HepG2 (cell line): ENCODE results near the gene LIME1. TPM values are rescaled to one million over a fixed set of nuclear protein-coding genes. Genes with fewer than 3 reads are reported as not detected.

Experiments used
- ATAC-seq: fragments of 200-7000 bp; cut with Tn5 transposase; 3 replicates; pipeline ENCODE4 v1.9.1; 2020; ENCODE audit warnings: mild to moderate bottlenecking, moderate library complexity
- BruUV-seq: library from RNA; stranded (reverse); fragments of 400-500 nt; replicated peaks from 2 replicates; lab custom pipeline; 2021; lab: Mats Ljungman, UMichigan
- CTCF ChIA-PET: fragments of 300-600 bp; formaldehyde crosslinking; extraction: SDS; loops from one replicate; lab custom pipeline; 2021; ENCODE audit warnings: low total read pairs, inconsistent platforms, low intra/inter-chr PET ratio; lab: Yijun Ruan, JAX
- POLR2A ChIA-PET: fragments of 350-600 bp; sonication (Branson Sonifier 250); formaldehyde crosslinking; loops from one replicate; lab custom pipeline; 2020; ENCODE audit warnings: antibody characterized with exemption, inconsistent platforms; lab: Yijun Ruan, JAX
- DNase-seq: peaks from one replicate; pipeline ENCODE4 v3.0.0-alpha.2; 2015; ENCODE audit warnings: low spot score
- FAIRE-seq: peaks from 3 replicates; lab custom pipeline; 2011; peaks lifted over from hg19 to GRCh38; lab: Jason Lieb, UNC
- H2AFZ ChIP-seq: one replicate; pipeline ENCODE4 v1.6.1; 2011; ENCODE audit warnings: low read length, inconsistent platforms
- H3K27ac ChIP-seq: fragments of 300-600 bp; 3 replicates; pipeline ENCODE4 v1.8.0; 2011; ENCODE audit warnings: mixed run types, mild to moderate bottlenecking, mixed read lengths, low read length, inconsistent platforms; ENCODE audit not compliant: insufficient read depth; ENCODE audit errors: extremely low read length
- H3K27me3 ChIP-seq, 2 experiments: fragments of 200-600 bp in 1 of 2; 2 replicates in 1 of 2; 3 replicates in 1 of 2; pipeline versions ENCODE4 v1.6.0 to v1.8.0; 2011; ENCODE audit warnings: low read length in 2 of 2, mild to moderate bottlenecking in 2 of 2, moderate library complexity in 2 of 2, inconsistent platforms in 1 of 2; ENCODE audit not compliant: insufficient read depth in 2 of 2, control insufficient read depth in 1 of 2
- H3K36me3 ChIP-seq, 2 experiments: fragments of 200-600 bp in 1 of 2; replicated peaks in 1 of 2; 2 replicates in 1 of 2; 3 replicates in 1 of 2; pipeline versions ENCODE4 v1.5.1 to v1.8.0; 2011; ENCODE audit warnings: low read length in 2 of 2, inconsistent platforms in 1 of 2; ENCODE audit not compliant: insufficient read depth in 2 of 2, control insufficient read depth in 1 of 2
- H3K4me1 ChIP-seq: 2 replicates; pipeline ENCODE4 v1.5.1; 2012; ENCODE audit warnings: low read length, inconsistent platforms; ENCODE audit not compliant: insufficient read depth
- H3K4me2 ChIP-seq: 2 replicates; pipeline ENCODE4 v1.6.0; 2011; ENCODE audit warnings: low read depth, low read length, inconsistent platforms
- H3K4me3 ChIP-seq, 3 experiments: fragments of 200-600 bp in 1 of 3; sonication (generic), shearing (Covaris generic) in 1 of 3; replicated peaks in 1 of 3; 2 replicates each; pipeline ENCODE4 v1.5.1; 2011 to 2016; ENCODE audit warnings: low read length in 3 of 3, inconsistent platforms in 2 of 3, low read depth in 2 of 3, mild to moderate bottlenecking in 2 of 3, control low read depth in 1 of 3, mixed read lengths in 1 of 3; ENCODE audit not compliant: insufficient read depth in 1 of 3
- H3K79me2 ChIP-seq: one replicate; pipeline ENCODE4 v1.6.1; 2011; ENCODE audit warnings: low read length, inconsistent platforms; ENCODE audit not compliant: insufficient read depth
- H3K9ac ChIP-seq: 2 replicates; pipeline ENCODE4 v1.6.0; 2011; ENCODE audit warnings: mild to moderate bottlenecking, low read depth, low read length, inconsistent platforms; ENCODE audit not compliant: insufficient read depth
- H3K9me3 ChIP-seq: 2 replicates; pipeline ENCODE4 v1.5.1; 2012; ENCODE audit warnings: mild to moderate bottlenecking, low read length
- H4K20me1 ChIP-seq: 2 replicates; pipeline ENCODE4 v1.6.0; 2011; ENCODE audit warnings: inconsistent platforms, mild to moderate bottlenecking, low read length, moderate library complexity; ENCODE audit not compliant: insufficient read depth
- EZH2 ChIP-seq: conservative IDR thresholded peaks from 2 replicates; pipeline ENCODE4 v1.6.1; 2012; ENCODE audit warnings: mild to moderate bottlenecking, low read depth, low read length, moderate library complexity
- MTF2 ChIP-seq: sonication (generic); formaldehyde crosslinking; IDR thresholded peaks from 2 replicates; pipeline ENCODE4 v1.5.0; 2020; ENCODE audit warnings: missing genetic modification reagents, borderline replicate concordance
- NFRKB ChIP-seq: fragments of 450-650 bp; IDR thresholded peaks from 2 replicates; pipeline ENCODE4 v1.6.1; 2017
- POLR2AphosphoS2 ChIP-seq: IDR thresholded peaks from 2 replicates; pipeline ENCODE4 v1.6.1; 2011; ENCODE audit warnings: low read depth, low read length, improper control_type of control experiment
- SALL1 ChIP-seq: sonication (generic); formaldehyde crosslinking; IDR thresholded peaks from 2 replicates; pipeline ENCODE4 v1.8.0; 2022; ENCODE audit warnings: mild to moderate bottlenecking, missing genetic modification reagents
- SOX13 ChIP-seq, 3 experiments: fragments of 450-650 bp in 1 of 3; sonication (generic) in 1 of 3; formaldehyde crosslinking in 1 of 3; IDR thresholded peaks in 2 of 3; conservative IDR thresholded peaks in 1 of 3; 2 replicates each; pipeline versions ENCODE4 v1.5.0 to v1.6.1; 2016 to 2020; ENCODE audit warnings: antibody characterized with exemption in 1 of 3, mild to moderate bottlenecking in 1 of 3, missing compliant biosample characterization in 1 of 3, missing genetic modification reagents in 1 of 3, moderate library complexity in 1 of 3
- ZNF616 ChIP-seq: sonication (generic); formaldehyde crosslinking; IDR thresholded peaks from 2 replicates; pipeline ENCODE4 v1.5.0; 2020; ENCODE audit warnings: low read depth, mild to moderate bottlenecking, missing genetic modification reagents
- ZNF788 ChIP-seq: sonication (generic); formaldehyde crosslinking; IDR thresholded peaks from 2 replicates; pipeline ENCODE4 v1.5.0; 2020; ENCODE audit warnings: mild to moderate bottlenecking, missing genetic modification reagents, borderline replicate concordance
- WGBS: methylation state at CpG from one replicate; pipeline ENCODE4 v1.1.6; 2017; ENCODE audit warnings: low lambda C conversion rate; 5-methylcytosine and 5-hydroxymethylcytosine counted together
- in situ Hi-C: cut with HindIII; loops from 2 replicates; pipeline ENCODE4 v1.10.0; 2017; ENCODE audit warnings: low pct_unique_long_range_greater_than_20kb; ENCODE audit not compliant: extremely low pct_ligation_motif_present
- intact Hi-C: fragments of 100-400 bp; cut with micrococcal nuclease; formaldehyde crosslinking; loops from one replicate; pipeline ENCODE4 v1.10.0; 2022; ENCODE audit not compliant: unreplicated experiment
- polyA plus RNA-seq, 8 experiments: library from polyadenylated mRNA; depleted of rRNA in 3 of 8; stranded (reverse) in 7 of 8; unstranded in 1 of 8; fragments of >200 nt; fragmentation: Illumina TruSeq in 4 of 8; extraction: Trizol in 4 of 8; gene quantifications; 2 replicates each; pipeline versions ENCODE4 v1.2.1 to v1.2.3, GENCODE V29; 2011 to 2016; ENCODE audit warnings: low read depth in 4 of 8, missing spikeins in 1 of 8, mixed read lengths in 1 of 8; ENCODE audit not compliant: insufficient read depth in 1 of 8
- total RNA-seq, 5 experiments: library from RNA; depleted of rRNA; stranded (reverse); fragments of >200 nt; fragmentation: Illumina TruSeq; extraction: Trizol; gene quantifications; 2 replicates each; pipeline ENCODE4 v1.2.3, GENCODE V29; 2016; ENCODE audit warnings: low read depth in 1 of 5
- TF ChIP-seq, protein P1 (sequence below): sonication (generic); formaldehyde crosslinking; conservative IDR thresholded peaks from 2 replicates; pipeline ENCODE4 v1.5.0; 2020; ENCODE audit warnings: missing genetic modification reagents
- TF ChIP-seq, protein P2 (sequence below): sonication (generic); formaldehyde crosslinking; IDR thresholded peaks from 2 replicates; pipeline ENCODE4 v1.8.0; 2022; ENCODE audit warnings: mild to moderate bottlenecking, missing genetic modification reagents, borderline replicate concordance
- TF ChIP-seq, protein P3 (sequence below): sonication (generic); formaldehyde crosslinking; IDR thresholded peaks from 2 replicates; pipeline ENCODE4 v1.8.1; 2023; ENCODE audit warnings: mild to moderate bottlenecking, inconsistent platforms, moderate library complexity, missing genetic modification reagents, borderline replicate concordance
- TF ChIP-seq, protein P4 (sequence below): sonication (generic); formaldehyde crosslinking; IDR thresholded peaks from 2 replicates; pipeline ENCODE4 v1.5.0; 2020; ENCODE audit warnings: mild to moderate bottlenecking, missing genetic modification reagents, moderate library complexity

Gene LIME1
- total and polyA plus RNA-seq, 2 of the 13 experiments (the other 11 are each of a cell fraction or from before 2014, with no cell fraction given) = 13.0 to 61.5 TPM

DNA sequence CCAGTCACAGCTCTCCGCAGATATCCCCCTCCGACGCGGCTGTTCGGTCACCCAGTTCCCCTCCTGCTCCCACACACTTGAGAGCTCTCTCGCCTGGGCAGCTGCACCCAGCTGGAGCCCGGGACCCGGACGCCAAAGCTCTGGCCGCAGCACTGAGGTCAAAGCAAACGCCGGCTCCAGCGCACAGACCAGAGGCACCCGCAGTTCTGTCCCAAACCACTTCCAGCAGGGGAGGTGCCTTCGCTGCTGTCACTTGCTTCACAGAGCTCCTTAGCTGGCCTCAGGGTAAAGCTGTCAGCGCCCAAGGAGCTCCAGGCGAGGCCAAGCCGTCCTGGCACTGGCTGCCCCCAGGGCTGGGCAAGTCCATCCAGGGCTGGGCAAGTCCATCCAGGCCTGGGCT is 31.0 kb downstream of the LIME1 start:
- H3K4me1 ChIP-seq = peaks cover 18% of the 10 kb centered on the region
- no peak overlapping the region for H3K9ac ChIP-seq
- intact Hi-C loops = no loop called here
- no peak overlapping the region for H3K27ac ChIP-seq
- no peak overlapping the region for H3K4me3 ChIP-seq
- DNase-seq = no peak
- no peaks in the 10 kb centered on the region for H3K79me2 ChIP-seq
- H4K20me1 ChIP-seq = no peaks in the 10 kb centered on the region
- H3K9me3 ChIP-seq = no peaks in the 10 kb centered on the region
- in situ Hi-C loops = no loop called here
- no peak for FAIRE-seq
- no peak overlapping the region for H3K4me2 ChIP-seq
- ChIA-PET POLR2A (no interaction called here), CTCF (no interaction called here)
- ATAC-seq = no peak
- BruUV-seq = no TSS peak
- no peak overlapping the region for H2AFZ ChIP-seq
- no peaks in the 10 kb centered on the region for H3K27me3 ChIP-seq
- no peaks in the 10 kb centered on the region for H3K36me3 ChIP-seq
- 81% methylated on average over 18 of the region's 18 CpGs for WGBS
- TF ChIP-seq NFRKB (no peak), MTF2 (CRISPR knock-in tag) (no peak), SOX13 (IDR thresholded peaks at IDR 0.05) (no peak), SOX13 (CRISPR knock-in tag; conservative IDR thresholded peaks at IDR 0.05 in 1 of 2, IDR thresholded peaks at IDR 0.05 in 1 of 2) (no peak)

DNA sequence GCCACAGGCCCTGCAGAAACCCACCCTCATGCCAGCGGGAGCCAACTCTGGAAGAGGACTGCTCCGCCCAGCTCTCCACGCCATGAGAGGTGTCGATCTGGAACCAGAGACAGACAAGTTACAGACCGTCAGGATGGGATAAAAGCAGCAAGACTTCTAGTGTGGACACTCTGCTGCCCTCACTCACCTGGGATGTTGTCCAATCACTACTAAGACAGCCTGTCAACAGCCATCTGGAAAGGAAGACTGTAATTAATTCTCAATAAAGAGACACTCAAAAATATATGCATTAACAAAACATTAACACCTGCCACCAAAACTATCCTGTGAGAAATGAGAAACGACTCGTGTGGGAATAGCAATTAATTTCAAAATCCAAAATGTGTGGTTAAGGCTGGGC is 31.4 kb downstream of the LIME1 start:
- ATAC-seq (no peak), FAIRE-seq (peak; percentile 44), DNase-seq (no peak)
- ChIA-PET POLR2A (no interaction called here), CTCF (no interaction called here)
- in situ Hi-C loops = no loop called here
- H3K4me1 ChIP-seq = peaks cover 22% of the 10 kb centered on the region
- H4K20me1 ChIP-seq = no peaks in the 10 kb centered on the region
- H3K27ac ChIP-seq = no peak overlapping the region
- no peak overlapping the region for H3K4me2 ChIP-seq
- no TSS peak for BruUV-seq
- no peak overlapping the region for H3K9ac ChIP-seq
- no peaks in the 10 kb centered on the region for H3K9me3 ChIP-seq
- intact Hi-C loops = no loop called here
- H3K36me3 ChIP-seq = no peaks in the 10 kb centered on the region
- no peak overlapping the region for H2AFZ ChIP-seq
- H3K4me3 ChIP-seq = no peak overlapping the region
- H3K79me2 ChIP-seq = no peaks in the 10 kb centered on the region
- 81% methylated on average over 7 of the region's 7 CpGs for WGBS
- no peaks in the 10 kb centered on the region for H3K27me3 ChIP-seq
- TF ChIP-seq ZNF788 (CRISPR knock-in tag) (no peak), EZH2 (no peak), ZNF616 (CRISPR knock-in tag) (no peak), SALL1 (CRISPR knock-in tag) (no peak), POLR2AphosphoS2 (no peak)
- TF ChIP-seq, protein P1, sequence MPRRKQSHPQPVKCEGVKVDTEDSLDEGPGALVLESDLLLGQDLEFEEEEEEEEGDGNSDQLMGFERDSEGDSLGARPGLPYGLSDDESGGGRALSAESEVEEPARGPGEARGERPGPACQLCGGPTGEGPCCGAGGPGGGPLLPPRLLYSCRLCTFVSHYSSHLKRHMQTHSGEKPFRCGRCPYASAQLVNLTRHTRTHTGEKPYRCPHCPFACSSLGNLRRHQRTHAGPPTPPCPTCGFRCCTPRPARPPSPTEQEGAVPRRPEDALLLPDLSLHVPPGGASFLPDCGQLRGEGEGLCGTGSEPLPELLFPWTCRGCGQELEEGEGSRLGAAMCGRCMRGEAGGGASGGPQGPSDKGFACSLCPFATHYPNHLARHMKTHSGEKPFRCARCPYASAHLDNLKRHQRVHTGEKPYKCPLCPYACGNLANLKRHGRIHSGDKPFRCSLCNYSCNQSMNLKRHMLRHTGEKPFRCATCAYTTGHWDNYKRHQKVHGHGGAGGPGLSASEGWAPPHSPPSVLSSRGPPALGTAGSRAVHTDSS = no peak
- TF ChIP-seq, protein P2, sequence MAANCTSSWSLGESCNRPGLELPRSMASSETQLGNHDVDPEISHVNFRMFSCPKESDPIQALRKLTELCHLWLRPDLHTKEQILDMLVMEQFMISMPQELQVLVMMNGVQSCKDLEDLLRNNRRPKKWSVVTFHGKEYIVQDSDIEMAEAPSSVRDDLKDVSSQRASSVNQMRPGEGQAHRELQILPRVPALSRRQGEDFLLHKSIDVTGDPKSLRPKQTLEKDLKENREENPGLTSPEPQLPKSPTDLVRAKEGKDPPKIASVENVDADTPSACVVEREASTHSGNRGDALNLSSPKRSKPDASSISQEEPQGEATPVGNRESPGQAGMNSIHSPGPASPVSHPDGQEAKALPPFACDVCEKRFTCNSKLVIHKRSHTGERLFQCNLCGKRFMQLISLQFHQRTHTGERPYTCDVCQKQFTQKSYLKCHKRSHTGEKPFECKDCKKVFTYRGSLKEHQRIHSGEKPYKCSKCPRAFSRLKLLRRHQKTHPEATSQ (CRISPR knock-in tag) = no peak
- TF ChIP-seq, protein P3, sequence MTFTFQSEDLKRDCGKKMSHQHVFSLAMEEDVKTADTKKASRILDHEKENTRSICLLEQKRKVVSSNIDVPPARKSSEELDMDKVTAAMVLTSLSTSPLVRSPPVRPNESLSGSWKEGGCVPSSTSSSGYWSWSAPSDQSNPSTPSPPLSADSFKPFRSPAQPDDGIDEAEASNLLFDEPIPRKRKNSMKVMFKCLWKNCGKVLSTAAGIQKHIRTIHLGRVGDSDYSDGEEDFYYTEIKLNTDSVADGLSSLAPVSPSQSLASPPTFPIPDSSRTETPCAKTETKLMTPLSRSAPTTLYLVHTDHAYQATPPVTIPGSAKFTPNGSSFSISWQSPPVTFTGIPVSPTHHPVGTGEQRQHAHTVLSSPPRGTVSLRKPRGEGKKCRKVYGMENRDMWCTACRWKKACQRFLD (CRISPR knock-in tag) = no peak
- TF ChIP-seq, protein P4, sequence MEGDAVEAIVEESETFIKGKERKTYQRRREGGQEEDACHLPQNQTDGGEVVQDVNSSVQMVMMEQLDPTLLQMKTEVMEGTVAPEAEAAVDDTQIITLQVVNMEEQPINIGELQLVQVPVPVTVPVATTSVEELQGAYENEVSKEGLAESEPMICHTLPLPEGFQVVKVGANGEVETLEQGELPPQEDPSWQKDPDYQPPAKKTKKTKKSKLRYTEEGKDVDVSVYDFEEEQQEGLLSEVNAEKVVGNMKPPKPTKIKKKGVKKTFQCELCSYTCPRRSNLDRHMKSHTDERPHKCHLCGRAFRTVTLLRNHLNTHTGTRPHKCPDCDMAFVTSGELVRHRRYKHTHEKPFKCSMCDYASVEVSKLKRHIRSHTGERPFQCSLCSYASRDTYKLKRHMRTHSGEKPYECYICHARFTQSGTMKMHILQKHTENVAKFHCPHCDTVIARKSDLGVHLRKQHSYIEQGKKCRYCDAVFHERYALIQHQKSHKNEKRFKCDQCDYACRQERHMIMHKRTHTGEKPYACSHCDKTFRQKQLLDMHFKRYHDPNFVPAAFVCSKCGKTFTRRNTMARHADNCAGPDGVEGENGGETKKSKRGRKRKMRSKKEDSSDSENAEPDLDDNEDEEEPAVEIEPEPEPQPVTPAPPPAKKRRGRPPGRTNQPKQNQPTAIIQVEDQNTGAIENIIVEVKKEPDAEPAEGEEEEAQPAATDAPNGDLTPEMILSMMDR = no peak
